GM19240 (cell line): Measurements from ENCODE around the gene BEST4.
"Not testable (repeated sequence)": the region's sequence is repeated elsewhere in the genome, so short reads cannot be mapped to it uniquely, and the experiment has no call there.

Experiments used
- DNase-seq: peaks from one replicate; pipeline ENCODE4 v3.0.0; 2011; ENCODE audit warnings: low spot score; ENCODE audit not compliant: insufficient read length

Gene BEST4

DNA sequence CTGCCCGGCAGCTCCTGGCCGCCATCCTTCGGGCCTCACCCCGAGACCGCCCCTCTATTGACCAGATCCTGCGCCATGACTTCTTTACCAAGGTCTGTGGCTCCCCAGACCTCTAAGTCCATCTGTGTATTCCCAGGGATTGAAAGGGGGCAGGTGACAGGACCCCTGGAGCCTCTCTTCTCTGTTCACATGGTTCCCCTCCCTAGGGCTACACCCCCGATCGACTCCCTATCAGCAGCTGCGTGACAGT is 15.0 kb upstream of the BEST4 start:
- DNase-seq, result no peak

DNA sequence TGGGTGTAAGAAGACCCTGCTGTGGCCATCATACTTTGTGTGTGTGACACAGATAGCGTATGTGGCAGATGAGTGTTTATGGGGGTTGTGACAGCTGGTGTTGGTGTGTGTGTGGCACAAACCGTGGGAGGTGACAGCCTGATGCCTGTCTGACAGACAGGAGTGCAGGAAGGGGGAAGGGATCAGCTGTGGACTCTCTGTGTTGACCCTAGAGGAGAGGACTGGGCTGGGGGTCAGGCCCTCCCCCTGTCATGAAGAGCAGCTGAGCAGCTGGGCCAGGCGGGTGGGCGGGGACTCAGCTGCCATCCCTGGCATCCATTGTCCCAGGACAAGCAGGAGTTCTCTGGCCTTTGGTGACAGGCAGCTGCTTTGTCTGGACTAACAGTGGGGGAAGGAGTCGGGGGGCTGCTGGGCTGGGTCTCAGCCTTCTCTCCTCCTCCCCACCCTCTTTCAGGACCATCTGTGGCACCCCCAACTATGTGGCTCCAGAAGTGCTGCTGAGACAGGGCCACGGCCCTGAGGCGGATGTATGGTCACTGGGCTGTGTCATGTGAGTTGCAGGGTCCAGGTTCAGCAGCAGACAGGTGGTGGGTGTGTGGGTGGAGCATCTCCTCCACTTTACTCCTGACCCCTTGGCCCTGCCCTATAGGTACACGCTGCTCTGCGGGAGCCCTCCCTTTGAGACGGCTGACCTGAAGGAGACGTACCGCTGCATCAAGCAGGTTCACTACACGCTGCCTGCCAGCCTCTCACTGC is 14.5 kb upstream of the BEST4 start:
- DNase-seq, result no peak

DNA sequence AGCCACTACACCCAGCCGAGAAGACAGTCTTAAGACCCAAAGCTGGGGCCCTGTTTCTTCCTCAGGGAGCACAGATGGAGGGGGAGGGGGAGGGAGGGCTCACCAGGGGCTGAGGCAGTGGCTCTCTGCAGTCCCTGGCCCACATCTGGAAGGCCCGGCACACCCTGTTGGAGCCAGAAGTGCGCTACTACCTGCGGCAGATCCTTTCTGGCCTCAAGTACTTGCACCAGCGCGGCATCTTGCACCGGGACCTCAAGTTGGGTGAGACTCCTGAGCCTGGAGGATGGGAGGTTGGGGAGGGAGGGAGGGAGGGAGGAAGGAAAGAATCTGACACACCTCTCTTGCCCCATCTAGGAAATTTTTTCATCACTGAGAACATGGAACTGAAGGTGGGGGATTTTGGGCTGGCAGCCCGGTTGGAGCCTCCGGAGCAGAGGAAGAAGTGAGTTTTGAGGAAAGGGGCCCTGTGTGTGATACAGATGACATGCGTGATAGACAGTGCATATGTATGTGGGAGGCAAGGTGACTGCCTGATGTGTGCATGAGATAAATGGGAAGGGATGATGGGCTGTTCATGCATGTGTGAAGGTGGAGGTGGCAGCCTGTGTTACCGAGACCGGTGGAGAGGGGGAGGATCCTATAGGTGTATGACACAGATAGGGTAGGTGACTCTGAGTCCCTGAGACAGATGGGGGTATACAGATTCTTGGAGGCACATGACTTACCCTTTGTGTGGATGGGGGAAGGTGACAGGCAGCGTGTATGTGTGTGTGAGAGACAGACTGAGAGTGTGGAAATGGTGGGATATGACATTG is 13.7 kb upstream of the BEST4 start:
- DNase-seq, result no peak

DNA sequence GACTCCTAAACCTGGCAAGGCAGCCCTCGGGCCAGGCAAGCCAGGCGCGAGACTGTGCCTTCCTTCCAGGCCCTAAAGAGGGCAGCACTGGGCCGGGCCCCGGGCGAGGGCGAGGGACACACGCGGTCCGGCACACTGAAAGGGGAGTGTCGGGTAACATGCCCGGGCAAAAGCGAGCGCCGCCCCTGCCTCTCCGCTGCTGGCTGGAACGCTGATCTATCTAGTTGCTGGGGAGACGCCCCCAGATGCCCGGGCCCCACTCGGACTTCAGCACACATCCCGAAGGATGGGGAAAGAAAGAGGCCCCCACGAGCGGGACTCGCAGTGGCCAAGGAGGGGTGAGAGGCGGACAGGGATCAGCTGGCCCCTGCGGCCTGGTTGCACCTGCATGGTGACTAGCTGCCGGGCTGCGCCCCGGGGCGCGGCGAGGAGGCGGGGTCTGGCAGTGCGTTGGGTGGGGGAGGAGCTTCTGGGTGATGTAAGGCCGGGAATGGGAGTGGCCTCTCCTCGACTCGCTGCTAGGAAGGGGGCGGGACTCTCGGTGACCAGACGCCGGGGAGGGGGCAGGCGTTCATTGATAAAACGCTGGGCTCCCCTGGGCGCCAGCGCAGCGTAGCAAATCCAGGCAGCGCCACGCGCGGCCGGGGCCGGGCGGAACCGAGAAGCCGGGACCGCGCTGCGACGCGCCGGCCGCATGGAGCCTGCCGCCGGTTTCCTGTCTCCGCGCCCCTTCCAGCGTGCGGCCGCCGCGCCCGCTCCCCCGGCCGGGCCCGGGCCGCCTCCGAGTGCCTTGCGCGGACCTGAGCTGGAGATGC is 12.0 kb upstream of the BEST4 start, which contains the start of gene PLK3:
PLK3 (plus strand) TSS at position 608 of the 815 bp plus-strand sequence; CDS start at position 695, 87 bp downstream.
- peak; percentile 98 for DNase-seq

DNA sequence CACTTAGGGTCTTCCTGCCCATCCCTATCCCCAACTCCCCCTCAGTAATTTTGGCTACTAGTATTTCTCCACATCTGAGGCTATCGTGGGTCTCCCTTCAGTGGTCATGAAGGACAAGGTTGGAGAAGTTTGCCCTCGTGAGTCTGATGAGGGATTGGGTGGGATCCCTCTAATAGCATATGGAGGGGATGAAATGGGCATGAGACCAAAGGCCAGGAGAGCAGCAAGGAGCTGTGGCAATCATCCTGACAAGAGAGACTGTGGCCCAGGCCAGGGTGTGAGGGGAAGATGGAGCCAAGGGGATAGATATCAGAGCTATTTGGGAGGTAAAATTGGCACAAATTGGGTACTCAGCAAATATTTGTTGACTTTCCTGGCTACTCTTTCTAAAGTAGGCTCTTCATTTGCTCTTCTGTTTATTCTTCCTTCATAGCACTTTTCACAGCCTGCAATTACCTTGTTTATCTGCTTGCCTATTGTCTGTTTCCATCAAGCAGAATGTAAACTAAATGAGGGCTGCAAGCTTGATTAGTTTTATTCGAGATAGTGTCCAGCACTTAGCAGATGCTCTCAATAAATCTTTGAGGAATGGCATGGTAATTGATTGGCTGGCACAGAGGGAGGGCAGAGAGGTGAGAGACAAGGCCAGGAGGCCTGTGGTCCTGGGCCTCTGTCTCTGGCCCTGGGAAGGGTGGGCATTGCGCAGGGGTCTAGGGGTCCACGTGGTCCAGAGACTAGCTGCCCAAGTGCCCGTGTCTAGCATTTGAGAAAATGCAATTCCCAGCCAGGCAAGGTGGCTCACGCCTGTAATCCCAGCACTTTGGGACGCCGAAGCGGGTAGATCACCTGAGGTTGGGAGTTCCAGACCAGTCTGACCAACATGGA is 10.8 kb upstream of the BEST4 start:
- no peak for DNase-seq

DNA sequence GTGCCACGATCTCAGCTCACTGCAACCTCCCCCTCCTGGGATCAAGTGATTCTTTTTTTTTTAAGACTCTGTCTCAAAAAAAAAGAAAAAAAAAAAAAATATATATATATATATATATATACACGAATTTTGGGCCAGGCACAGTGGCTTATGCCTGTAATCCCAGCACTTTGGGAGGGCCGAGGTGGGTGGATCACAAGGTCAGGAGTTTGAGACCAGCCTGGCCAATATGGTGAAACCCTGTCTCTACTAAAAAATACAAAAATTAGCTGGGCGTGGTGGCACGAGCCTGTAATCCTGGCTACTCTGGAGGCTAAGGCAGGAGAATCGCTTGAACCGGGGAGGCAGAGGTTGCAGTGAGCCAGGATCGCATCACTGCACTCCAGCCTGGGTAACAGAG is 9.9 kb upstream of the BEST4 start:
- not testable (repeated sequence) for DNase-seq

DNA sequence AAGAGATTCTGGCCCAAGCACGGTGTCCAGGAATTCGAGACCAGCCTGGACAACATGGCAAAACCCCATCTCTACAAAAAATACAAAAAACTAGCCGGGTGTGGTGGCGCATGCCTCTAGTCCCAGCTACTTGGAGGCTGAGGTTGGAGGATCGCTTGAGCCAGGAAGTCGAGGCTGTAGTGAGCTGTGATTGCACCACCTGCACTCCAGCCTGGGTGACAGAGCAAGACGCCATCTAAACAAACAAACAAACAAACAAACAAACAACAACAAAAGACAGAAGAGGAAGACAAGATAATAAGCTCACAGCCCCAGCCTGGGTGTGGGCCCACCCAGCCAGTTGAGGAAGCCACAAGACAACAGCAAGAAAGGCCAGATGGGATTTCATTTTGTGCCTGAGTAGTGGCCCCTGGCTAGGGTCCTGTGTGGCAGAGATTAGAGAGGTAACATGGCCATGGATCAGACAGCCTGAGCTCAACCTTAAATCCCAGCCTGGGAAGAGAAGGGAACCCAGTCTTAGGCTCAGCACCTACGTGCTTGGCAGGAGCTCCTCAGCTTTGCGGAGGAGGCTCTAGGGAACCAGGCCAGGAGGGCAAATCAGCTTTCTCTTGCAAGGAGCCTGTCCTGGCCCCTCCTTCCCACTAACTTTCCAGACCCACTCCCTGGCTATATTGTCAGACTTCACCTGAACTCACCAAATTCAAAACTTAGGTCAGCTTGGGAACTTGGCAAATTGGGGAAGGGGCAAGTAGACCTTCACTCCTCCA is 4.9 kb upstream of the BEST4 start:
- DNase-seq, result no peak

DNA sequence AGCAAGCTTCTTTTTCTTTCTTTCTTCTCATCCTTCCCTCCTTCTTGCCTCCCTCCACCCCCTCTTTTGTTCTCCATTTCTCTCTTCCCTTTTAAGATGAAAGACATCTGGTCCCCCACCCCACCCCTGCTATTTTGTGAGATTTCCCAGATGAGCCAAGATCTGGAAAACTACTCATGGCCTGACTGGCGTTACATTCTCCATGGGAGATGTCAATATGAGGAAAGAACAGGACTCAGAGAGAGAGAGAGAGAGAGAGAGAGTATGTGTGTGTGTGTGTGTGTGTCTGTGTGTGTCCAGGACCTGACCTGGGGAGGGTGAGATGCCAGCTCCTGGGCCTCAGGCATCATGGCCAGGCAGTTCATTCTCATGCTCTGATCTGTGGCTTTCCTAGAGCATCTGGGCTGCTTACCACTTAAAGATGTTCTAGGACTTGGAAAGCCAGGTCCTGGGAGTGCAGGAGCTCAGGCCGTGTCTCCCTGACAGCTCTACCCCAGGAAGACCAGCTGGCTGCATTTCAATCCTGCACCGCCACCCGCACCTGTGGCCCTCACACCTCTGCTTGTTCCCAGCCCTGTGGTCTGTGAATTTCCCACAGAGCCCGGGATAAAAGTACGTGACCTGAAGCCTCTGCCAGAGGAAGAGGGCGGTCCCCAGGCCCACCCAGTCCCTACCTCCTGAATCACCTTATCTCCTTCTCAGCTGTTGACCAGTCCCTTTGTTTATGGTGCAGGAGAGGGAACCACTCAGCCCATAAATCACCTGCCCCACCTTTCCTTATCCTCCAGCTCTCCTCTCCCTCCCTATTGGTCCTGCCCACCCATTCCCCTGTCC is 3.2 kb upstream of the BEST4 start:
- no peak for DNase-seq

DNA sequence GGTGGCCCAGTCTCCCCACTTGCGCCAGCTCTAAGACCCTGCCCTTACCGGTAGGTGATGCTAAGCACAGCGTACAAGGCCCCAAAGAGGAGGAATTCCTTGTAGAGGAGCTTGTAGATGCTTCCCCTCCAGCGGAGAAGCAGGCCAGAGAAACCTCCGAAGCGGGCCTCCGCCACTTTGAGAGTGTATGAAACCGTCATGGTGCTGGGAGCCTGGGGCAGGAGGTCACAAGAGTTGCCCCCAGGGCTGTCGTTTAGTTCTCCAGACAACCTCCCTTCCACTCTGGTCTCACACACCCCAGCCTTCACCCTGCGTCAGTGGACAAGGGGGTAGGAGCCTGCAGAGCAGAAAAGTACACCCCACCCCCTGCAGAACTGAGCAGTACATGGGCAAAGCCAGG is 464 bp downstream of the BEST4 start:
- DNase-seq, result no peak

DNA sequence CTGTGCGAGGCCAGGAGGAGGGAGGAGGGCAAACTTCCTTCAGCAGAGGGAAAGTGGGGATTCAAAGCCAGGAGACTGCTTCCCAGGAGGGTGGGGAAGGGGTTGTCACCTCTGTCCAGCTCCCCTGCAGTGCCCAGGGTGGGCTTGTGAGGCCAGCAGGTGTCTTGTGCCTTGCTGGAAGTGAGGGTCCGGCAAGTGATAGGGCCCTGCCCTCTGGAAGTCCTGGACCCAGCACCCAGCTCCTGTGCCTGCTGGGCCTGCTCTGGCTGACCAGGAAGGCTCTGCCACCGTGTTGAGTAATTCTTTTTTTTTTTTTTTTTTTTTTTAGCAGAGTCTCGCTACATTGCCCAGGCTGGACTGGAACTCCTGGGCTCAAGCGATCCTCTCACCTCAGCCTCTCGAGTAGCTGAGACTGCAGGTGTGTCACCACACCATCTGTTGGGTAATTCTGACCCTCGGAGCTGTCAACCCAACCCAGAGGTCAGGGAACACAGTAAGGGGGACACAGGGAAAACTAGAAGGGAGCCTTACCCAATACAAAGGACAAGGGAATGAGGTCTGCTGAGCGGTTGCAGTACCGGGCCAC is 1.0 kb downstream of the BEST4 start:
- no peak for DNase-seq

DNA sequence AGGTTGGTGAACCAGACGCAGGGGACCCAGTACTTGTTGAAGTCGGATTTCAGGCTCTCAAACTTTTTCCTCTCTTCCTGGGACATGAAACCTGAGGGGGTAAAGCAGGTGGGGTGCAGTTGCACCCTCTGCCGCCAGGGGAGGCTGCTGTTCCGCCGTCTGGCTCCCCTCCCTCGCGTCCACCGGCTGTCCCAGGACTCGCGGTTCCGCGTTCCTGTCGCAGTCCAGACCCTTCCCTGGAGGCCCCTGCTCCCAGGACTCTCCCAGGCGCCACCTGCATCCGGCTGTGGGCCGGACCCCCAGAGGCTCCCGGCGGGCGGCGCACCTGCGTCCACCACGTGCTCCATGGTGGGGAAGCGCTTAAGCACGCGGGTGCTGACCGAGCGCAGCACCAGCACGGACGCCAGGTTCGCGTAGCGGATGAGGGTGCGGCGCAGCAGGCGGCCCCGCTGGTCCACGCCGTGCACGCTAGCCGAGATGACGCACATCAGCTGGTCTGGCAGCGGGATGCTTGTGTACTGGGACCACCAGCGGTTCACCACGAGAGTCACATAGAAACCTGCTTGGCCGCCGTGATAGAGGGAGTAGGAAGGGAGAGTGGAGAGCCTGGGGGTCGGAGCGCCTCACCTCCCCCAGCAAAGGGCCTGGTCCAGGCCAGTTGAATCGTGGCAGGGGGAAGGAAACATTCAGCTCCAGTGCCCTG is 1.7 kb downstream of the BEST4 start:
- DNase-seq, result no peak

DNA sequence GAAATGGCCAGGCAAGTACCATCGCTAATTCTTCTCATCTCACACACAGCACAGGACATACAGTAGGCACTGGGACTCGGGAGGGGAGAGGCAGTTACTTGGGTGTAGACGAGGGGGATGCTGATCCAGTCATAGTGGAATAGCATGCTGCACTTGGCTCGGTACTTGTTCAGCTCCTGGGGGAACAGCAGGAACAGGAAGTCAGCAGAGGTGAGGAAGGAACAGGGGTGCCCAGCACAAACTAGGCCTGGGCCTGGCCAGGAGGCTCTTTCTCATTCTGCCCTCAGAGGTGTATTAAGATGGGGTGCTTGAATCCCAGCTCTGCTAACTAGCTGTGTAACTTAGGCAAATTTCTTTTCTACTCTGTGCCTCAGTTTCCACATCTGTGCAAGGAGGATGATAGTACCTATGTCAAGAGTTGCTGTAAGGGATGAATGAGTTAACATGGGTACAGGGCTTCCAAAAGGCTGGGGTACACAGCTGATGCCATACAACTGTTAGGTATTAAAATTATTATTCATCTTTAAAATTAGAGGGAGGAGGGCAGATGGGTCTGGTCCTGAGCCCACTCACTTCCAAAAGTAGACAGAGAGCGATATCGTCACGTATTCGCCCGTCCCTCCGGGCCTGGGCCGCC is 2.4 kb downstream of the BEST4 start:
- DNase-seq, result no peak

DNA sequence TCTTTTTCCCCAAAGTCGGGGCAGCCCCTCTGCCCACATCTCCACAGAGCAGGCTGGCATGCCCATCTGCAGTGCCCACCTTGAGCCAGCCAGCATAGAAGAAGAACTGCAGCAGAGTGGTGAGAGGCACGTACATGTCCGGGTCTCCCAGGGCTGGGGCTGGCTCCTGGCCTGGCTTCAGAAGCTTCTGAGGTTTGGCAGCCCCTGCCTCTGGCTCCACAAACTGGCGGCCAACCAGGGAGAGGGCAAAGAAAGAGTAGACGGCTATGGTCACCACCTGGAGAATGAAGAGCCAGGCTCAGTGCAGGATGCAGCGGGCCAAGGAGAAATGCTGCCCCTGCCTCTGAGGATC is 3.0 kb downstream of the BEST4 start:
- no peak for DNase-seq

DNA sequence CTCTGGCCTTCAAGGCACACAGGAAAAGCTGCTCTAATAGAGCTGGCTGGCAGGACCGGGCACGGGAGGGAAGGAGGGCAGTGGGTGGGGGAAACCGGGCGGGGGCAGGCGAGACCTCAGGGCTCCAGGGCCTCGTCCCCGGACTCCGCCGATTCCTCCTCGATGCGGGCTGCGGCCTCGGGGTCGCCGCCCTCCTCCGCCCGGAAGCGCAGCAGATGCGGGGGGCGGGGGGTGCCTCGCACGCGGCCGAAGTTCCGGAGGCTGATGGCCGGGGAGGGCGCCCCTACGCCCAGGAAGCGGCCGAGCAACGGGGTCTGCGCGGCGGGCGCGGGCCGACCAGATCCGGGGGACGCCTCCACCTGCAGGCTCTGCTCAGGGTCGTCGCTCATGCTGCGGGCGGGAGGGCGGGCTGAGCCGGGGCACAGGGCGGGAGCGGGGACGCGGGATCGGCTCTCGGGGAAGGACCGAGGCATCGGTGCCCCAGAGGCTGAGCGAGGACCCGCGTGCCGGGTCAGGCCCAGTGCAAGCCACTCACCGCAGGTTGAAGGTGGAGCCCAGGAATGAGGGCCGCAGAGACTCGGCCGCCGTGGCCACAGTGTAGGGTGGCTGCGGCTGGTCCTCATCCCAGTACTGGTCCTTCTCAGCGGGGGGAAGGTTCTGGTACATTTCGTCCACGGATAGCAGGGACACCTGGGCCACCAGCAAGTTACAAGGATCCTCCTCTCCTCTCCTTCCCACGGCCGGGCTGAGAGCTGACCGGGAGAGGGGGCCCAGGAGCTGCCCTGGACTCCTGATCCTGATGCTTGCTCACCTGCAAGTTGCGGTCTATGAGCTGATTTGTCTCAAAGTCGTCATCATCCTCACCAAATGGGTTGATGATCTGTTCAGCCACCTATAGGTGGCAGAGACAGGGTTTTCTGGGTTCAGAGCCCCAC is 3.6 kb downstream of the BEST4 start:
- no peak for DNase-seq

DNA sequence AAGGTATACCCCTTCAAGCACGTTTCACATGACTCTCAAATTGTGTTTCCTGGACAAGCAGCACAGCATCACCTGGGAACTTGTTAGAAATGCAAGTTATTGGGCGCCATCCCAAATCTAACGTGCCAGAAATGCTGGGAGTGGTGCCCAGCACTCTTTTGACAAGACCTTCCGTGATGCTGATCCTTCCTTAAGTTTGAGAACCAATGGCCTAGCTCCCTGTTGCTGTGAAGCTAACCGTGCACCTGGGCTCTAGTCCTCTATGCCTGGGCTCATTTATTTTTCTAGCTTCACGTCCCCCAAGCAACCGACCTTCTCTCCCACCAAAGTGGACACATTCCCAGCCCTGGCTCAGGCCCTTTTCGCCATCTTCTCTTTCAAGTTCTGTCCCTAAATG is 4.3 kb downstream of the BEST4 start:
- no peak for DNase-seq

DNA sequence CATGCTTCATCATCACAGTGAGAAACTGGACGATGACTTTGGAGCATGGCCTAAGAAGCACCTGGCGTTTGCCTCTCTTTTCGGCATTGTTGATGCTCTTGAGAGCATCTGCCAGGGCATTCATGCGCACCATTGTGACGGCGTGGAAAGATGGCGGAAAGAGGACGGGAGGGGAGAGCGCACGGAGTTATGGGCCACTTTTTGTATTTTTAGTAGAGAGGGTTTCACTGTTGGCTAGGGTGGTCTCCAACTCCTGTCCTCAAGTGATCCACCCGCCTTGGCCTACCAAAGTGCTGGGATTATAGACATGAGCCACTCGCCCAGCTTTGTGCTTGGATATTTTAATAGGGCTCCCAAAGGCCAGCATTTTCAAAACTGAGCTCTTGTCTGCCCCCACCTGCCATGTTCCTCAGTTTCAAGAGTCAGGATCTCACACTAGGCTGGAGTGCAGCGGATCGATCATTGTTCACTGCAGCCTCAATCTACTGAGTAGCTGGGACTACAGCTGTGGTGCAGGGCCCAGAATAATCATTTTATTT is 7.3 kb downstream of the BEST4 start:
- DNase-seq, result no peak
